ENCODE measurements around the gene MYCBPAP. TPM values are rescaled to one million over a fixed set of nuclear protein-coding genes. Genes with fewer than 3 reads are reported as not detected.
A peak's percentile ranks its signal among the peaks of the same experiment; 100 is the strongest.

Gene MYCBPAP
- total RNA-seq, 5 donors from 2014 or later (not counting 1 experiment from before 2014, with no cell fraction given), result 0.92 to 6.9 (median 4.7) TPM

GRCh38 chr17:50511058-50511457 lies 2.8 kb downstream of the MYCBPAP start:
- H3K27me3 ChIP-seq (replicated peaks in 1 of 2; ENCODE audit: control insufficient read depth in 2 of 2, extremely low read depth in 1 of 2, insufficient read depth in 2 of 2, low read length in 1 of 2), result peaks cover 0 to 12% of the 10 kb centered on the region in 2 experiments
- H3K36me3 Mint-ChIP-seq, result no peaks in the 10 kb centered on the region
- peak overlapping the region; percentile 13 to 50 (median 45) for H3K4me3 Mint-ChIP-seq
- H3K9me3 ChIP-seq, result no peaks in the 10 kb centered on the region
- H3K4me3 ChIP-seq (ENCODE audit: control insufficient read depth in 1 of 2, extremely low read depth in 1 of 2, low read length in 1 of 2), result no peak overlapping the region
- no peak overlapping the region for H3K27ac ChIP-seq (ENCODE audit: low read length)
- H3K9me3 Mint-ChIP-seq, result no peaks in the 10 kb centered on the region
- peak in 12 of 35 experiments; percentile 4 to 55 (median 26) for DNase-seq
- H3K36me3 ChIP-seq (ENCODE audit: control insufficient read depth in 2 of 2, extremely low read depth in 1 of 2, insufficient read depth in 1 of 2, low read length in 1 of 2), result no peaks in the 10 kb centered on the region
- ATAC-seq (replicated peaks in 1 of 4), result peak; percentile 14 to 38 (median 23)
- no peaks in the 10 kb centered on the region for H3K27me3 Mint-ChIP-seq
- peak overlapping the region; percentile 50 to 77 for H3K27ac Mint-ChIP-seq
- H3K4me1 ChIP-seq (ENCODE audit: control insufficient read depth in 1 of 2, extremely low read depth in 1 of 2, insufficient read depth in 2 of 2, low read length in 2 of 2), result peaks cover 5 to 23% of the 10 kb centered on the region in 2 experiments
- H3K4me1 Mint-ChIP-seq, result peaks cover 20 to 40% (median 22%) of the 10 kb centered on the region in 3 donors
- ChIA-PET POLR2A (interaction anchor here in 1 of 2 donors (0.6 kb wide), 1 partner anchor 326 kb away, joined by 6 read pairs; no protein-coding TSS in a partner anchor), CTCF (interaction anchor here in 1 of 2 donors (0.6 kb wide), 1 partner anchor 396 kb away, joined by 7 read pairs; no protein-coding TSS in a partner anchor)
- WGBS (ENCODE audit: insufficient coverage), result 20% methylated on average over 3 of the region's 3 CpGs

DNA sequence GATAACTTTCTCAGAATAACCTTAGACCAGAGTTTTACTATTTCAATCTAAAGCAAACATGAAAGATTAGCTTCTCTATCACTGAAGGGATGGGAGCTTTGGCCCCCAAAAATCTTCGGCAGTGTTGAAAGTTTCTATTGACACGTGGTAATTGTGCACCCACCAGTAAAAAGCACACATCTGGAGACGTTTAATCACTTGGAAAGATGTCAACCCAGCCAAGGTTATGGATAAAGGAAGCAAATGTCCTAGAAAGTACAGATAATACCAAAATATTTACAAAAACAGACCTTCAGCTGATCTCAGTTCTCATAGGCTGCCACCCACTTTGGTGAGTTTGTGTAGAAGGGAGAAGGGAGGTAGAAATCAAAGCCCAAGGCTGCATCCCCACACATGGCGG lies 5.3 kb downstream of the MYCBPAP start:
- H3K36me3 Mint-ChIP-seq, result no peaks in the 10 kb centered on the region
- H3K36me3 ChIP-seq (ENCODE audit: control insufficient read depth in 2 of 2, extremely low read depth in 1 of 2, insufficient read depth in 1 of 2, low read length in 1 of 2), result no peaks in the 10 kb centered on the region
- no peak overlapping the region for H3K27ac ChIP-seq (ENCODE audit: low read length)
- ChIA-PET POLR2A (no interaction called here), CTCF (interaction anchor here in 1 of 2 donors (0.6 to 0.7 kb wide), 2 partner anchors 27 to 385 kb away, joined by 3 to 5 read pairs; no protein-coding TSS in a partner anchor)
- no peak for DNase-seq
- H3K27ac Mint-ChIP-seq, result no peak overlapping the region
- peaks cover 19 to 45% (median 24%) of the 10 kb centered on the region in 3 donors for H3K4me1 Mint-ChIP-seq
- H3K27me3 ChIP-seq (replicated peaks in 1 of 2; ENCODE audit: control insufficient read depth in 2 of 2, extremely low read depth in 1 of 2, insufficient read depth in 2 of 2, low read length in 1 of 2), result peaks cover 0 to 11% of the 10 kb centered on the region in 2 experiments
- no peak overlapping the region for H3K4me3 Mint-ChIP-seq
- no peak overlapping the region for H3K4me3 ChIP-seq (ENCODE audit: control insufficient read depth in 1 of 2, extremely low read depth in 1 of 2, low read length in 1 of 2)
- H3K9me3 ChIP-seq, result no peaks in the 10 kb centered on the region
- WGBS (ENCODE audit: insufficient coverage), result no CpG with 5 or more reads among the region's 4 CpGs
- no peaks in the 10 kb centered on the region for H3K27me3 Mint-ChIP-seq
- peaks cover 5 to 18% of the 10 kb centered on the region in 2 experiments for H3K4me1 ChIP-seq (ENCODE audit: control insufficient read depth in 1 of 2, extremely low read depth in 1 of 2, insufficient read depth in 2 of 2, low read length in 2 of 2)
- ATAC-seq (replicated peaks in 1 of 4), result no peak
- H3K9me3 Mint-ChIP-seq, result no peaks in the 10 kb centered on the region

DNA sequence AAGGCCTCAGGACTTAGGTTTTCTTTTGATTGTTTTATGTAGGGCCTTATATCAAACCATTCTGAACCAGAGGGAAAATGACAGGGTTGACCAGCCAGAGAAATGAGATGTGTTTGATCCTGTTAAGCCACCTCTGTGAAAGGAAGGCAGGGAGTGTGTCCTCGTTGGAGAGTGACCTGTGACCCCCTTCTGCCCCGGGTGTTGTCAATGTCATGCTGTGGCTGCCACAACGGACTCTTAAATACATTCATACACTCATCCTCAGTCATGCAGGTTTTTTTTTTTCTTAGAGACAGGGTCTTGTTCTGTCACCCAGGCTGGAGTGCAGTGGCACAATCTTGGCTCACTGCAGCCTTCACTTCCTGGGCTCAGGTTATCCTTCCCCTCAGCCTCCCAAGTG lies 6.1 kb downstream of the MYCBPAP start:
- no peaks in the 10 kb centered on the region for H3K9me3 Mint-ChIP-seq
- no peaks in the 10 kb centered on the region for H3K36me3 Mint-ChIP-seq

DNA sequence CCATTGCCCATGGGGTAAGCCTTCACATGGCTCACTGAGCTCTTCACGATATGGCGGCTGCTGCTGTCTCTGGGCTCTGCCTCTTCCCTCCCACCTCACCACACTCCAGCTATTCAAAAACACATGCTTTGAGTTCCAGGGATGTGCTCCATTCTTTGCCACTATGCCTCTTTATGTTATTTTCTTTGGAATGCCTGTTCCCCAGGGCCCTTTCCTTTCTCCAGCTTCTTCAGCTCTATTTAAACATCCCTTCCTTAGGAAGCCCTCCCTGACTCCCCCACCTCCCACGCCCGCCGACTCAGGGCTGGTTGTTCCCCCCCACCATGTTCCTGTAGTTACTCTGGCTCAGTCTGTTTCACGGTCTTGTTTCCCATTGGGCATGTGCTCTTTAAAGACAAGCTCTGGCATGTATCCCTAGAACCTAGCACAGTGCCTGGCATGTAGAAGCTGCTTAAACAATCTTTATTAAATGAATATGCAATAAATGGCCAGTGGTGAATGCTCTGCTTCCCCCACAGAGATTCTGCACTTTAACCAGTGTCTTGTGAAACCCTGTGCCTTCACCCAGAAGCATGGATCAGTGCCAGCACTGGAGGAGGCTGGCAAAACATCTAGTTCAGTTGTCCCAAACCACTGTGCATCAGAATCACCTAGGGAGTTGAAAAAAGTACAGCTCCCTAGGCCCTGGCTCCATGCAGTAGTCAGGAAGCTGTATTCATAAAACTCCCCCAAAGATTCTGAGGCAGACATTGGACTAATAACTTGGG lies 6.9 kb downstream of the MYCBPAP start:
- ATAC-seq (replicated peaks in 1 of 4), result no peak
- DNase-seq, result no peak
- Mint-ChIP-seq H3K36me3 (no peaks in the 10 kb centered on the region), H3K4me3 (no peak overlapping the region), H3K4me1 (peaks cover 14 to 30% (median 18%) of the 10 kb centered on the region in 3 donors), H3K9me3 (no peaks in the 10 kb centered on the region), H3K27ac (no peak overlapping the region), H3K27me3 (no peaks in the 10 kb centered on the region)
- Histone ChIP-seq H3K4me1 (ENCODE audit: control insufficient read depth in 1 of 2, extremely low read depth in 1 of 2, insufficient read depth in 2 of 2, low read length in 2 of 2) (peaks cover 2 to 11% of the 10 kb centered on the region in 2 experiments), H3K9me3 (no peaks in the 10 kb centered on the region), H3K36me3 (ENCODE audit: control insufficient read depth in 2 of 2, extremely low read depth in 1 of 2, insufficient read depth in 1 of 2, low read length in 1 of 2) (no peaks in the 10 kb centered on the region), H3K27ac (ENCODE audit: low read length) (no peak overlapping the region), H3K4me3 (ENCODE audit: control insufficient read depth in 1 of 2, extremely low read depth in 1 of 2, low read length in 1 of 2) (no peak overlapping the region), H3K27me3 (replicated peaks in 1 of 2; ENCODE audit: control insufficient read depth in 2 of 2, extremely low read depth in 1 of 2, insufficient read depth in 2 of 2, low read length in 1 of 2) (peaks cover 0 to 5% of the 10 kb centered on the region in 2 experiments)
- 92% methylated on average over 5 of the region's 6 CpGs for WGBS (ENCODE audit: insufficient coverage)
- ChIA-PET CTCF (interaction anchor here in 1 of 2 donors (1.2 kb wide), 1 partner anchor 11 kb away, joined by 7 read pairs; no protein-coding TSS in a partner anchor), POLR2A (no interaction called here)

More for the DNA sequence above, 6.1 kb downstream of the MYCBPAP start:
- no peaks in the 10 kb centered on the region for H3K36me3 ChIP-seq (ENCODE audit: control insufficient read depth in 2 of 2, extremely low read depth in 1 of 2, insufficient read depth in 1 of 2, low read length in 1 of 2)
- ATAC-seq (replicated peaks in 1 of 4), result no peak
- H3K4me3 Mint-ChIP-seq, result no peak overlapping the region
- H3K4me3 ChIP-seq (ENCODE audit: control insufficient read depth in 1 of 2, extremely low read depth in 1 of 2, low read length in 1 of 2), result no peak overlapping the region
- ChIA-PET POLR2A (no interaction called here), CTCF (no interaction called here)
- 100% methylated on average over 1 of the region's 3 CpGs for WGBS (ENCODE audit: insufficient coverage)
- H3K4me1 ChIP-seq (ENCODE audit: control insufficient read depth in 1 of 2, extremely low read depth in 1 of 2, insufficient read depth in 2 of 2, low read length in 2 of 2), result peaks cover 2 to 11% of the 10 kb centered on the region in 2 experiments
- H3K4me1 Mint-ChIP-seq, result peaks cover 14 to 37% (median 18%) of the 10 kb centered on the region in 3 donors
- no peaks in the 10 kb centered on the region for H3K9me3 ChIP-seq
- peaks cover 0 to 5% of the 10 kb centered on the region in 2 experiments for H3K27me3 ChIP-seq (replicated peaks in 1 of 2; ENCODE audit: control insufficient read depth in 2 of 2, extremely low read depth in 1 of 2, insufficient read depth in 2 of 2, low read length in 1 of 2)
- no peak overlapping the region for H3K27ac Mint-ChIP-seq
- H3K27ac ChIP-seq (ENCODE audit: low read length), result no peak overlapping the region
- H3K27me3 Mint-ChIP-seq, result no peaks in the 10 kb centered on the region
- DNase-seq, result no peak

DNA sequence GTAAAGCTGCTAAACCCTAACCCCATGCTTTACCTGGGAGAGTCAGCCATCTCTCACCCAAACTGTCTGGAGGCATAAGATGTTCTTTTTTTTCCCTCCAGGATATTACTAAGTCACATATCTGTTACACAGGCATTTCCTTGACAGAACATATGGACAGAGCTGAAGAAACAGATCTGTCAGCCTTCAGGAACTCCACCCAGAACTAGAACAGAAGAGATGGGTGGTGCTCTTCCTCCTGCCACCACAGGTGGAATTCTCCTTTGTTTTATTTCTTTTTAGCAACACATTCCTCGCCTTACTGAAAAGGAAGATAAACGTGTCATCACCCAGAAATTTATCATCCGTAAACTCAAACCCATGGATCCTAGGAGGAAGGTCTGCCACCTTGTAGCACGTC lies 8.8 kb downstream of the MYCBPAP start:
- no peaks in the 10 kb centered on the region for H3K9me3 Mint-ChIP-seq
- no peaks in the 10 kb centered on the region for H3K36me3 ChIP-seq (ENCODE audit: control insufficient read depth in 2 of 2, extremely low read depth in 1 of 2, insufficient read depth in 1 of 2, low read length in 1 of 2)
- no peaks in the 10 kb centered on the region for H3K36me3 Mint-ChIP-seq
- peaks cover 5 to 14% (median 9%) of the 10 kb centered on the region in 3 donors for H3K4me1 Mint-ChIP-seq
- H3K4me3 ChIP-seq (ENCODE audit: control insufficient read depth in 1 of 2, extremely low read depth in 1 of 2, low read length in 1 of 2), result no peak overlapping the region
- peaks cover 0 to 5% of the 10 kb centered on the region in 2 experiments for H3K27me3 ChIP-seq (replicated peaks in 1 of 2; ENCODE audit: control insufficient read depth in 2 of 2, extremely low read depth in 1 of 2, insufficient read depth in 2 of 2, low read length in 1 of 2)
- ATAC-seq (replicated peaks in 1 of 4), result no peak
- 90% methylated on average over 2 of the region's 4 CpGs for WGBS (ENCODE audit: insufficient coverage)
- H3K27ac Mint-ChIP-seq, result no peak overlapping the region
- H3K9me3 ChIP-seq, result no peaks in the 10 kb centered on the region
- no peak for DNase-seq
- peak overlapping the region in 1 of 3 donors; percentile 35 for H3K4me3 Mint-ChIP-seq
- no peak overlapping the region for H3K27ac ChIP-seq (ENCODE audit: low read length)
- peaks cover 0 to 4% of the 10 kb centered on the region in 2 experiments for H3K4me1 ChIP-seq (ENCODE audit: control insufficient read depth in 1 of 2, extremely low read depth in 1 of 2, insufficient read depth in 2 of 2, low read length in 2 of 2)
- ChIA-PET POLR2A (no interaction called here), CTCF (no interaction called here)
- H3K27me3 Mint-ChIP-seq, result no peaks in the 10 kb centered on the region

GRCh38 chr17:50517504-50518383 lies 9.5 kb downstream of the MYCBPAP start:
- H3K27me3 ChIP-seq (replicated peaks in 1 of 2; ENCODE audit: control insufficient read depth in 2 of 2, extremely low read depth in 1 of 2, insufficient read depth in 2 of 2, low read length in 1 of 2), result peaks cover 0 to 6% of the 10 kb centered on the region in 2 experiments
- Mint-ChIP-seq H3K4me3 (peak overlapping the region in 1 of 3 donors; percentile 35), H3K36me3 (no peaks in the 10 kb centered on the region), H3K27me3 (no peaks in the 10 kb centered on the region), H3K9me3 (no peaks in the 10 kb centered on the region), H3K27ac (no peak overlapping the region), H3K4me1 (peaks cover 5 to 11% (median 9%) of the 10 kb centered on the region in 3 donors)
- ChIA-PET CTCF (no interaction called here), POLR2A (no interaction called here)
- no peaks in the 10 kb centered on the region for H3K9me3 ChIP-seq
- 83% methylated on average over 3 of the region's 8 CpGs for WGBS (ENCODE audit: insufficient coverage)
- peaks cover 0 to 4% of the 10 kb centered on the region in 2 experiments for H3K4me1 ChIP-seq (ENCODE audit: control insufficient read depth in 1 of 2, extremely low read depth in 1 of 2, insufficient read depth in 2 of 2, low read length in 2 of 2)
- DNase-seq (no peak), ATAC-seq (replicated peaks in 1 of 4) (no peak)
- no peak overlapping the region for H3K4me3 ChIP-seq (ENCODE audit: control insufficient read depth in 1 of 2, extremely low read depth in 1 of 2, low read length in 1 of 2)
- no peak overlapping the region for H3K27ac ChIP-seq (ENCODE audit: low read length)
- no peaks in the 10 kb centered on the region for H3K36me3 ChIP-seq (ENCODE audit: control insufficient read depth in 2 of 2, extremely low read depth in 1 of 2, insufficient read depth in 1 of 2, low read length in 1 of 2)

All from T-cell (primary cell).